Germinal center (tissue), 1 donor: ENCODE measurements around the gene PTGES3L.

Experiments
- DNase-seq: peaks from one replicate; pipeline ENCODE4 v3.0.0; 2012; ENCODE audit warnings: mixed read lengths, low spot score

PTGES3L gene

DNA sequence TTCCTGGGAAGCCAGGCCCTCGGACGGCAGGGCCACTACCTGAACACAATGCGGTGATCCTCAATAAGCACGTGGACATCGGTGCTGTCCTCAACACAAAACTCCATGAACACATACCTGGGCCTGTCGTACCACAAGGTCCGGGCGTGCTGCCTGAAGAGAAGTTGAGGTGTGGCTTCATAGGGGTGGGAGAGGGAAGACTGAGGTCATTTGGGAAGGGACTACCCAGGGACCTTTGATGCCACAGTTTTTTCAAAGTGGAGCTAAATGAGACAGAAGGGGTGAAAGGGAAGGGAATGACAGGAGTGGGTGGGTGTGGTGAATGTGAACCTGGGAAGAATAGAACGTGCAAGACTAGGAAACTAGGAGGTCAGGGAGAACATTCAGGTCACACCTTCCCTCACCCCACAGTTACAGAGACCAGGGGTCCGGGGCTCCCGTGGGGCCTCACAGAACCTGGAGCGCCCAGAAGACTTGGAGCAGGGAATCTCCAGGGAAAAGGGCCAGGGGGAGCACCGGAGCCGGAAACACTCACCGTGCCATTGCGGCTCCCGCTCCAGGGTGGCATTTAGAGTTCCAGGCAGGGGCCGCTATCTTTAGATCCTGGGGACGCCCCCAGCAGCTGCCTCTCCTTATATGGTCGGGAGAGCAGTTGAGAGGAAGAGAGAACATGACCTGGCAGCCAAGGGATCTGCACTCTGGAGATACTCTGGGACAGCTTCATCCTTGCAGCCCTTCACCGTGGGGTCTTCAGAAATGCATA, at the start of gene PTGES3L:
PTGES3L (minus strand) TSS at position 570 of the 763 bp plus-strand sequence; CDS start at position 543, 27 bp downstream.
- DNase-seq: peak; percentile 55

DNA sequence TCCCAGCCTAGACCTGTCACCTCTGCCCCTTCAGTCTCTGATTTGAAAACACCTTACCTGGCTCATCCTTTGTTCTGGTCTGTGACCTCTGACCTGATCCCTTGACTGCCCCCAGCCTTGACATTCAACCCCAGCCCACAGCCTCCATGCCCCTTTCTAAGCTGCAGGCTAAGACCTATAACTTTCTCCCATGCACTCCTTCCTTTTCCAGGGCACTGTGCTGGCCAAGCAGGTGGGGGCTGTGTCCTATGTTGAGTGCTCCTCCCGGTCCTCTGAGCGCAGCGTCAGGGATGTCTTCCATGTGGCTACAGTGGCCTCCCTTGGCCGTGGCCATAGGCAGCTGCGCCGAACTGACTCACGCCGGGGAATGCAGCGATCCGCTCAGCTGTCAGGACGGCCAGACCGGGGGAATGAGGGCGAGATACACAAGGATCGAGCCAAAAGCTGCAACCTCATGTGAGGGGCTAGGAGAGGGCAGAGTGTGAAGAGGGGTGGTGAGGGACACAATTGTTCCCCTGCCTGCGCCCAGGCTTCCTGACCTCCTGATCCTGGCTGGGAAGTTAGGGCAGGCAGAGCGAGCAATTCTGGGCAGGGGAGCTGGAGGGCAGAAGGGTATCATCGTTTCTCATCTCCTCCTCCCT, 48.5 kb upstream of the PTGES3L start:
- DNase-seq: no peak

DNA sequence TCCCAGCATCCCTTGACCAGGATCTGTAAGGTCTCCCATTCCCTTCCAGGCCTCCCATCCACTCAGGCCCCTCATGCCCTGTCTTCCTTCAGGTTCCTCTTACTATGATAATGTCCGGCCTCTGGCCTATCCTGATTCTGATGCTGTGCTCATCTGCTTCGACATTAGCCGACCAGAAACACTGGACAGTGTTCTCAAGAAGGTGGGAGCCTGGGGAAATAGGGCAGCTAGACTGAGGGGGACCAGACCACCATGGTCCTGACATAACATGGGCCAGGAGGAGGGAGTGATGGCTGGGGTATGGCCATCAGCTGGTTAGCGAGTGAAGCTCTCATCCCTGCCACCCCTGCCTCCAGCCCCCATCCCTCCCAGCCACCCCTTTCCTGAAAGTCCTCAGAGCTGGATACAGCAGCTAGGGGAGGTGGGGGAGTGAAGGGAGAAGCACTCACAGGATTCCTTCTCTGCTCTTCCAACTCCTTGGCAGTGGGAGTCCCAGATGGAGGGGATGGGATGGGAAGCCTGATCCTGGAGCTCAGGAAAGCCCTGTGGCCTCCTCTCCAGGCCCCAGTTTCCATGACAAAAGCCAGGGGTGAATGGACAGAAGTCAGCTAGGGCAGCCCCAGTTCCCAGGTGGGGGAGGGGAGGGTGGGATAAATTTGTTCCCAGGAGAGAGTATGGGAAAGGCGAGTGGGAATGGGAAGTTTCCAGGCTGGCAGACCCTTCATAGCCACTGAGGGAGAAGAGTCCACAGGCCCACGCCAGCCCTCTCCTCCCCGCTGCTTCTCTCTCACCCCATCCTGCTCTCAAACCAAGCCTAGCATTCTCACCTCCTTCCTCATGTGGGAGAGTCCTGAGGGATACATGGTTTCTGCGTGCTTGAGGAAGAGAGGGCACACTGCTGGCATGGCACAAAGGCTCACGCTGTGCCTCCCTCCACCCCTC, 47.5 kb upstream of the PTGES3L start:
- no peak for DNase-seq

DNA sequence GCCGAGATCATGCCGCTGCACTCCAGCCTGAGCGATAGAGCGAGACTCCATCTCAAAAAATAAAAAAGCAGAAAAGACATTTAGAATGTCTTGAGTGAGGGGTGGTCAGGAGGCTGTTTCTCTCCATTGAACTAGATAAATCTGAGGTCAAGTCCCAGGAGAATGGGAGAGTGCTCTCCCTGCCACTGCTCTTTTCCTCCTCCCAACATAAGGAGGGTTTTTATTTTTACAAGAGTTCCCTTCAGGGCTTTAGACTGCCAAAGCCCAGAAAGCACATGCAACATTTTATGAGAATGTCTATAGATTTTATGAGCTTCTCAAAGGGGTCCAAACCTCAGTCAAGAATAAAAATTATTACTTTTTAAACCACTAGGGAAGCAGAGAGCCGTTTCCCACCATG, 46.7 kb upstream of the PTGES3L start:
- DNase-seq: peak; percentile 19

DNA sequence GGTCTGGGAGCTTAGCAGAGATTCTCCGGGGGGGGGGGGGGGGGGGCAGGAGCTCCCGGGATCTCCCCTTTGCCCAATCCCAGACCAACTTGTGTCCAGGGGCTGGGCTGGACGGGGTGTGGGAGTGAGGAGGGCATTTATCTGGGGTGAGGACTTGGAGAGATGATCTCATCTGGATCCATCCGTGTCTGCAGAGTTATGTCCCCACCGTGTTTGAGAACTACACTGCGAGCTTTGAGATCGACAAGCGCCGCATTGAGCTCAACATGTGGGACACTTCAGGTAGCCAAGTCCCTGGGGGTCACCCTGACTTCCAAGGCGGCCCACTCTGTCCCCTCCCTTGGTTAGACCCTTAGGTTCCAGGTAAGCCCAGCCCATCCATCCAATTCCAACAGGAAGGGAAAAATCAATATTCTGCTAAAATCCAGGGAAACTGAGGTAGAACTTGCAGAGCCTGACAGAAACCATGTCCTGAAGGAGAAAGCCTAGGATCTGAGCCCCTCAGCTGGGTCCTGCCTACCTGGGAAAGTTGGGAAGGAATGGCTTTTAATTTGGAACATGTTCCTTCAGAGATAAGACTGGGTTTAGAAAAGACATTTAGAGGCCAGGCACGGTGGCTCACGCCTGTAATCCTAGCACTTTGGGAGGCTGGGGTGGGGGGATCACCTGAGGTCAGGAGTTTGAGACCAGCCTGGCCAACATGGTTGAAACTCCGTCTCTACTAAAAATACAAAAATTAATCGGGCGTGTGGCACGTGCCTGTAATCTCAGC, 46.1 kb upstream of the PTGES3L start:
- DNase-seq: no peak

DNA sequence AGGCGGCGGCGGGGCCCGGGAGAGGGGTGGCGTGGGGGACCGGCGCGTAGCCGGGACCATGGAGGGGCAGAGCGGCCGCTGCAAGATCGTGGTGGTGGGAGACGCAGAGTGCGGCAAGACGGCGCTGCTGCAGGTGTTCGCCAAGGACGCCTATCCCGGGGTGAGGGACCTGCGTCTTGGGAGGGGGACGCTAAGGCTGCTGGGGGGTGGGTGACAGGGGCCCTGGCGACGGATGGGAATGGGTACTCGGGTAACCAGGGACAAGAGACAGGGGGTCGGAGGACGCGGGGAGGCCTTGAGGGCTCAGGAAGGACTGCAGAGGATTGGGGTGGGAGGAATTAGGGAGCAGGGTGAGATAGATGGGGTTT, 45.4 kb upstream of the PTGES3L start:
- DNase-seq: no peak

DNA sequence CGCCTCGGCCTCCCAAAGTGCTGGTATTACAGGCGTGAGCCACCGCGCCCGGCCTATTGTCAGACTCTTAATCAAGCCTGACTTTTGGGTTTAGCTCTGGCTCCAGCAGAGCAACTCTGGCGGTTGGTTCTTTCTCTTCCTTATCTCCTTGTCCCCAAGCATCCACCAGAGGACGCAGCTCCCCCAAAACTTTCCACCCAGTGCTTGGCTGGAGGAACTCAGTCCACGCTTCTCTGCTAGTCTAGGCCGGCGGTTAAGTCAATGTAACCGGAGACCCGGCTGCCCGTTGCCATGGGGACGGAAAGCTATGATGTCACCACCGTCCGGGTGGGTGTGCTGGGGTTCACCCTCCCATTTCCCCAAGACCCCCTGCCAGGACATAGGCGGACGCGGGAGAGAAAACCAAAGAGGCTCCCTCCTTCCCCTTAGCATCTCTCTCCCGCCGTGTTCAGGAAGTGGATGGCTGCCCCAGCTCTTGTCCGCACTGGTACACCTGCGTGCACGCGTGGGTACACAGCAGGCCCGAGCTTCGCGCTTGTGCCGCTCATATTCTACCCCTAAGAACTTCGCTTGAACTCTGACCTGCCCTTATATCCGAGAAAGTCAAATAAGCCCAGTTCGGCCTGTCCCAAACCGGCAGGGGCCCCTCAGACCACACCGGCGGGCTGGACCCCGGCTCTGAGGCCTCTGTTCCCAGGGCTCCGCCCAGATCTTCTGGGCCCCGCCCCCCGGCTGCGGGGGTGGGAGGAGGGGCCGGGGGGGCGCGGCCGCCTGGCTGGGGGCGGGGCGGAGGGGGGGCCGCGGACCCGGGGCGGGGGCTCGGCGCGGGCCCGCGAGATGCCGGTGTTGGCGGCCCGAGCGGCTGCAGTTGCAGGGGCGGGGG, 44.8 kb upstream of the PTGES3L start, which contains the start of gene RND2:
RND2 (plus strand) TSS at position 825 of the 883 bp plus-strand sequence. CDS start 117 bp downstream, outside the sequence.
- peak; percentile 86 for DNase-seq

DNA sequence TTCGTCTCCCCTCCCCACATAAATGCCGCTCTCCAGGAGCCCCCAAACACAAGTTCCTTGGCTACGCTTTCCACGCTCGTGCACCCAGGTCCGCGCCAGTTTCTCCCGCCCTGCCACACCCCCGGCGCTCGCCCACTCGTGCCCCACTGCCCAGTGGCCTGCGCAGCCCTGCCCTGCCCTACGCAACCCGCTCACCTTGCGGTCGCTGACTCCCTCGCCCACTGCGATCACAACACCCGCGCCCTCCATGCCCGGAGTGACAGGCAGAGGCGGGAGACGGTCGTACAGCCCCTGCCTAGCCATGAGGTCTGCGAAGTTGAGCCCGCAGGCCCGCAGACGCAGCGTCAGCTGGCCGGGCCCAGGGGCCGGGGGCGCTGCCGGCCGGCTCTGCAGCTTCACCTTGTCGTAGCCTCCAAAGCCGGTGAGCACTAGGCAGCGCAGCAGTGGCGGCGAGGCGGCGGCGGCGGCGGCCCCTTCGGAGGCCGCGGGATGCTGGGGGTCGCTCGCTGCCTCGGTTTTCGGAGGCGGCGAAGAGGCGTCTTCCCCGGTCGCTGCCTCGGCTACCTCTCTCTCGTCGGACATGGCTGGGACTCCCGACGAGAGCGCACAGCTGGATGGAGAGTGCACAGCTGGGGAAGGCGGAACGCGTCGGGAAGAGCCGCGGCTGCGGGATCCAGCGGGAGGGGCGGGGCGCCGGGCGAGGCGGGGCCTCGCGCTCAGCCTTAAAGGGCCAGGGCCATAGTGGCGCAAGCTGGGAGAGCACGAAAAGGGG, 42.0 kb upstream of the PTGES3L start, which contains the start of gene VAT1:
VAT1 (minus strand) TSS at position 645 of the 772 bp plus-strand sequence; CDS start at position 582, 63 bp downstream.
- DNase-seq: peak; percentile 79

DNA sequence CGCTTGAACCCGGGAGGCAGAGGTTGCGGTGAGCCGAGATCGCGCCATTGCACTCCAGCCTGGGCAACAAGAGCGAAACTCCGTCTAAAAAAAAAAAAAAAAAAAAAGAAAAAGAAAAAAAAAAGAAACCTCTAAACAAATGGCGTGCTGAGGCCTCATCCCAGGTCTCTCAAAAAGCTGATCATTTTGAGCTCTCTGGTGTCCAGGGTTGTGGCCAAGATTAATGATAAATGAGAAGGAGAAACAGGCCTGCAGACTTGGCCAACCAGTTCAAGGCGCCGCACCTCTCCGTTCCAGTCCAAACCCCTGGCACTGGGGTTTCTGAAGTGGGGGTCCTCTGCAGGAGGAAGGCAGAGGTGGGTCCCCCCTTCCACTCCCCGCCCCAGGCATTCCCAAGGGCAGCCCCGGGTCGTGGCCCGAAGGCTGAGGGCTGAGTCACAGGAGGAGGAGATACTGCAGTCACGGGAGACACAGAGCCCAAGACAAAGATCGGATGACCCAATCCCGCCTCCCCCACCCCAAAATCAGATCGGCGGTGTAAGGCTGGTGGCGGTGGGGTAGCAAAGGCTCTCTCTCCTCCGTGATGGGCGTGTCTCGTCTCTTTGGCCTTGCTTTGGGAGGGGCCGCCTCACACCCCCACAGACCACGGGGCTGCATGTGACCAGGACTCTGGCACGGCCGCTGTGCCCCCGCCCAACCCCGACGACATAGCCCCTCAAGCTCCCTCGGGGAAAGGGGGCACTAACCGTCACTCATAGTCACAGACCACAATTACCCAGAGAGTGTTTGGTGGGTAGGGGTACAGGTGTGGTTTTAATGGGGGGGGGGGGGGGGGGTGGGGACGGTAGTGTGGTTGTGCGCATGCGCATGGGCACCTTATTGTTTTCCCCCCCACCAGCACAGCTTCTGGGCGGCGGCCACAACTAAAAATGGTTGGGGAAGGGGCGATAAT, 41.2 kb upstream of the PTGES3L start:
- peak; percentile 71 for DNase-seq

DNA sequence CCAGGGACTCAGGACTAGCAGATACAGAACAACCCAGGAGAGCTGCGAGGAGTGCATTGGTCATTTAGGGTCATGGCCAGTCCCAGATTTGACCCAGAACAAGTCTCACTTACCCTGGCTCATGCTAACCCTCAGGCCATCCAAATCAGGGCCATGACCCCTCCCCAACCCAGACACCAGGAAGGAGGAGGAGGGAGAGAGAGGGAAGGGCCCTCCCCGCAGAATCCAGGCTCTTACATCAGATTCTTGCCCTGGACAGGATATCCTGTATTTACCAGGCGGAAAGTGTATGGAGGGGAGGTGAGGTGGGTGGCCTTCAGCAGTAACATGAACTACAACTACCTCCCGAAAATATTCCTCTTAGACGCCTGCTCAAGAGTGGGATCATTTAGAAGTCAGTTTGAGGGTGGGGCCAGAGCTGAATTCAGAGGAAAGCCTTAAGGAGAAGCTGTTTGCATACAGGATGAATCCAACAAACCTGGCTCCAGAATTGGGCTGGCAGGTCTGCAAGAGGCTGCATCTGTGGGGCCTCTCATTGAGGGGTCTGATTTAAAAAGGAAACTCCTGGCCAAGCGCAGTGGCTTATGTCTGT, 40.2 kb upstream of the PTGES3L start:
- DNase-seq: no peak

DNA sequence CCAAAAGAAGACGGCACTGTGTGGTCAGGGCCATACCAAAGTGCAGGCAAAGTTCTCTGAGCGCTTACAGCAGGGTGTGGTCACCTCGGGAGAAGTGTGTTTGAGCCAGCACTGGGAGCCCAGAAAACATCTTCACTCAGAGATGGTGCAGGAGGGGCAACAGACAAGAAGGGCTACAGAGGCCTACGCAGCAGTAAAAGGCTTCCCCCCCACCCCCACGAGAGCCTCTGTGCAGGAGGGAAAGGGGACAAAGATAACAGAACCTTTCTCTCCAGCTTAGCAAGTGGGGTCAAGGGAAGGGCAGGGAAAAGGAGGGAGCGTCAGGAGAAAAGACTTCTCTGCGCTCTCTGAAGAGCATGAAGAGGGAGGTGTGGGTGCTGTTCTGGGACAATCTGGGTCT, 39.5 kb upstream of the PTGES3L start:
- no peak for DNase-seq

DNA sequence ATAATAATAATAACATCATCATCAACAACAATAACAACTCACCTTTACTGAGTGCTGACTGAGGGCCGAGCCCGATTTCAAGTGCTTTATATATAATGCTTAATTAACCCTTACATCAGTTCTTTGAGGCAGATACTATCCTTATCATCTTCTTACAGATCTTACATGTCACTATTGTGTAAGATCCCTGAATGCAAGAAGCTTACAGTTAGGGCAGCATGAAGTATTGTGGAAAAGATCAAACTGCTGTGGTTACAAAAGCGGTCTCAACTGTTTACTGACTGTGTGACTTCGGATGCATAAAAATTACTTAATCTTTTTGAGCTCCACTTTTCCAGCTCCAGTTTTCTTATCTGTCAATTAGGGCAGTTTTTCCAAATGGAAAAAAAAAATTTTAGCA, 39.1 kb upstream of the PTGES3L start:
- no peak for DNase-seq

DNA sequence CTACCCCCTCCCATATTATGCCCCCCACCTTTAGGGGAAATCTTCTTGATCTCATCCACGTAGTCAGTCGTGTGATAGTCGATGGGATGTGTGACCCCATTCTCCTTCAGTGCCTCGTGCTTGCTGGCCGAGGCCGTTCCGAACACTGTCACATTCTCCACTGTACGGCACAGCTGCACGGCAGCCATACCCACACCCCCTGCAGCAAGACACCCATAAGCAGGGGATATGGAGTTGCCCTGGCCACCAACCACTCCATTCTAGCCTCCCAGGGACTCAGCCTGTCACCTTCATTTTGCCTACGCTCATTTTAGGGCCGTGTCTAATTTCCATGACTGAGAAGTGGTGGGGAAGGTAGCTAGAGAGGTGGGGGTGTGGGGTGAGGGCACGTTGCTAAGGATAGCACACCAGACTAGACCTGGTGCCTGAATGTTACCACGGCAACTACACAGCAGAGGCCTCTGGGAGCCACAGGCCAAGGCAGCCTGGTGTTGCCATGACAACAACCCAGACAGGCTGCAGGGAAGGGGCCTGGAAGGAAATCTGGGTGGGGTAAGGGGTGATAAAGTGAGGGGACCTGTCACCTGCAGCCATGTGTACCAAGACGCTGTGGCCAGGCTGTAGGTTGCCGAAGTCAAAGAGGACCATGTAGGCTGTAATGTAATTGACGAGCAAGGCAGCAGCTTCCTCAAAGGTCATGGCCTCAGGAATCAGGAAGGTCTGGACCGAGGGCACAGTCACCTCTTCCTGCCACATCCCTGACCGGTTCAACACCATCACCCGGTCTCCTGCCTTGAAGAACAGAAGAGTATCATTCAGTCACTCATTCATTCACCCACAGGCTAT, 38.4 kb upstream of the PTGES3L start:
- no peak for DNase-seq

DNA sequence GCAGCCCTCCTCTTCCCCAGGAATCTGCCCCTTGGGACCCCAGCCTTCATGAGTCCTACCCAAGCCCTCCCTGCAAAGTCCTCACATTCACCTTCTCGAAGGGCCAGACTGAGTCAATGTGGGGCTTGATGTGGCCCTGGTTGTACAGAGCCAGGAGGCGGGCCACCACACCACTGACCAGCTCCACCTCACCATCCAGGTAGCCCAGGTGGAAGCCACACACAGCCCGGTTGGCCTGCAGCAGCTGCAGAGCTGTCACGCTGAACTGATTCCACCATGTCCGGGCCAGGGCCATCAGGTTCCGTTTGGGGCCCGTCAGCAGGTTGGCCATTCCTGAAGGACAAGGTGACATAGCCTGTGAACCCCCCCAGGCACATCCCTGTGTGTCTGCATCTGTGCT, 36.3 kb upstream of the PTGES3L start:
- DNase-seq: no peak

DNA sequence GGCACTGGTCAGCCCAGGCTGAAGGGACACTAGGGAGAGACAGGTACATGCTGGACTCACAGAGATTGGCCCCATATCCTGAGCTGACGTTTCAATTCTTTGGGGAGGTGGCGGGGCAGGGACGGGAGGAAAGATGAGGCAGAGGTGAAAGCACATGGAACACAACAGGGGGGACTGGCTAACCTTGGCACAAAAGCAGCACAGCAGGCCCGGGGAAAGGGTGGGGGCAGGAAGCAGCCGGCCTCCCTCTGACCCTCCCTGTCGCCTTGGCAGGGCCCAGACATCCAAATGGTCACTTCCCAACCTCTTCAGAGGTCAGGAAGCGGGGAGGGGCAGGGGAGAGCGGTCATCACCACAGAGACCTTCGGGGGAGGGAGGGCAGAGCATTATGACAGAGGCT, 35.7 kb upstream of the PTGES3L start:
- DNase-seq: no peak

DNA sequence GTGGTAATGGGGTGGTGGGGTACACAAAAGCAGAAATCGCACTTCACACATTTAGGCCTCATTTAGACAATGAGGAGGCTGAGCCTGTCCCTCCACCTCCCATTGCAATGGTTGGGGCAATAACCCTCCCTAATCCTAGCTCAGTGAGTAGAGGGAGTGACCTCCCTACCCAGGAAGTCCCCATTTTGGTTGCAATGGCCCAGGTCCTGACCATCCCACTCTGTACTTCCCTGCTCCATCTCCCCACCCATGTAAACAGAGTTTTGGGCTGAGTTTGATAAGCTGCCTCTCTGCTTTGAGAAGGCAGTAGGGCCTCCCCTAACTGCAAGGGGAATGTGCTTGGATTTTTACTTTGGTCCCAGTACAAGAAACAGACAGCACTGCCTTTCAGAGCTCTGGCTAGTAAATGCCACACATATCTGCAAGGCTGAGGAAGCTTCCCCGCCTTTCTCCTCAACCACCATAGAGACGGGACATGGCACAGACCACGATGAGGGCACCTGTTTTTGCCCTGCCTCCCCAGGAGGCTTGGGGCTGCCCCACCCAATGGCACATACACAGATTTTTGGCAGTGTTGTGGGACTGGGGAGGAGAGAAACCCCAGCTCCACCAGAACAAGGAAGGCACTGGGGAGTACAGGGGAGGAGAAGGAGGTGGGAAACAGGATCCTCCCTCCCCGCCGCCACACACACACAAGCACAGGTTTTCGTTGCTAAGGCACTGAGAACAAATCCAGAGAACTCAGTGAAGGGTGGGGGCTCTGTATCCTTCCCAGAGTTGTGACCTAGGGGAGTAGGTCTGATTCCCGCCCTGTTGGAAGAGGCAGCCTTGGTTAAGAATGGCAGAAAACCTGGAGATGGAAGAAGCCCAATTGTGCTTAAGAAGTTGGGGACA, 35.0 kb upstream of the PTGES3L start:
- DNase-seq: no peak
